HG03378 (cell line): ENCODE results near the gene DKKL1.
A peak's percentile ranks its signal among the peaks of the same experiment; 100 is the strongest.
"Not testable (repeated sequence)": the region's sequence is repeated elsewhere in the genome, so short reads cannot be mapped to it uniquely, and the experiment has no call there.

Experiments
- ATAC-seq: cut with Tn5 transposase; IDR thresholded peaks from one replicate; pipeline ENCODE4 v1.9.1; 2021; ENCODE audit warnings: mild to moderate bottlenecking, moderate library complexity; ENCODE audit not compliant: unreplicated experiment

The DKKL1 gene

DNA sequence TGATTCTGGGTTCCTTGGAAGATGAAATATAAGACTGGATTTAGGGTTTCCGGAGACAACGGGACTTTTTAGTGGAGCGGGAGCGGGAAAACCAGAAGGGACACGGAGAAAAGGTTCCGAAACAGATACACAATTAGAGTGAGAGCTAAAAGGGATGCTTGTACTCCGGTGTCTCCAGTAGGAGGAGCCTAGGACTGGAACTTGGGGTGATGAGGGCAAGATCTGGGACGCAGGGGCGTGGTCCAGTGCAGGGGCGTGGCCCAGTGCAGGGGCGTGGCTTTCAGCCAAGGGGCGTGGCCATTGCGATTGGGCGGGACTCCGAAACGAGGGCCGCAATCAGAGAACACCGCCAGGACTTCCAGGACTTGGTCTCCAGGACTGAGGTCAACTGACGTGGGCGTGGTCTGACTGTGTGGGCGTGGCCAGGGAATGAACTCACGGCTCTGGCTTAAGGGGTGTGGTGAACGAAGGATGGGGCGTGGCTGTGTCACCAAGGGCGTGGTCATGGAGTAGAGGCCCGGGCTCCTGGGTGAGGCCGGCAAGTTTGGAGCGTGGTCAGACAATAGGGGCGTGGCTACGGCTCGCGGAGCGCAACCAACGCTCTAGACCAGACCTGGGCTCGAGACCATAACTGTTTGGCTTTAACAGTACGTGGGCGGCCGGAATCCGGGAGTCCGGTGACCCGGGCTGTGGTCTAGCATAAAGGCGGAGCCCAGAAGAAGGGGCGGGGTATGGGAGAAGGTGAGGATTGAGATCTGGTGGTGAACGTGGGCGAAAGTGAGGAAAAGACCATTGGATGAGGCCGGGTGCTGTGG is at the start of gene DKKL1:
DKKL1 (plus strand) TSS at position 610 of the 815 bp plus-strand sequence; CDS start at position 732, 122 bp downstream.
- ATAC-seq, result no peak

DNA sequence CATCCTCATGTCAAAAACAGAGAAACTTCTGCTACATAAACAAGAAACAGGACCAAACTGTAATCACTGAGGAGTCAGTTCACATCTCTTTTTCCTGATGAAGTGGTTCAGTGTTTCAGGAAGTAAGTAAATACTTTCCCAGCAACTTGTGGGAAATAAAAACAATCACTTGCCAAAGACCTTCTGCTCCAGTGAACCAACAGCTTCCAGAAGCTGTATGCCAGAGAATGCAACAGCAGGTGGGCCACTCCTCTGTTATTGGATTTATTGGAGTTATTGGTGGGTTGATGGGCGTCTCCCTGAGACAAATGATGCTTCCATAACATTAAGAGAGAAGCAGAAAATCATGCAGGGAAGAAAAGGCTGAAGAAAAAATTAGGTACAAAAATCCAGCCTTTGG is 48.6 kb upstream of the DKKL1 start:
- no peak for ATAC-seq

DNA sequence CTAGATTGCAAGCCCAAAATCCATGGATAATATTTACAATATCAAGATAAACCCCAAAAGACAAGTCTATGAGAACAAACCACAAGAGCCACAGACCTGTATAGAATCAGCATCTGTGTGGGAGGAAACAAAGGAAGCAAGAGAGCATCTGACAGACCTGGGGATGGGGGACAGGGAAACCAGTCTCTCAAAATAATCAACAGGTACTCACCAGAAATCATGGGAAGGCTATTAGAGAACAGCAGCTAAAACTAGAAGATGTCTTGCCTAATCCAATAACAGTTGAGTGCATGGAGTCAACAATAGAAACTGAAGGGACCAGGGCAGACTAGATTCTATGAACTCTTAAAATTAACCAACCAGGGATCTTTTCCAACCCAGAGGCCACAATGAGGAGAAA is 47.4 kb upstream of the DKKL1 start:
- no peak for ATAC-seq

DNA sequence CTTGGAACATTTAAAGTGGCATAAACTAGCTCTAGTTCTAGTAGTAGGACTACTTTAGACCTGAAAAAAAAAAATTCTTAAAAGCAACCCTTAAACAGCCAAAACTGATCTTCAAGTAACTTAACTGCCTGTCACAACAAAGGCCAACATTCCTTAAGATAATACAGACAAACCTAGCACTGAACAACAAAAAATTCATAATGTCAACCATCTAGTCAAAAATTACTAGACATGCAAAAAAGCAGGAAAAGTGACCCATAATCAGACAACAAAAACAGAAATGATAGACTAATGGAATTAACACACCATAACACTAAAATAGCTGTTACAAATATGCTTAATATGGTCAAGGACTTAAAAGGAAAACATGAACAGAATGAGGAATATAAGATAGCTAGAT is 45.4 kb upstream of the DKKL1 start:
- no peak for ATAC-seq

DNA sequence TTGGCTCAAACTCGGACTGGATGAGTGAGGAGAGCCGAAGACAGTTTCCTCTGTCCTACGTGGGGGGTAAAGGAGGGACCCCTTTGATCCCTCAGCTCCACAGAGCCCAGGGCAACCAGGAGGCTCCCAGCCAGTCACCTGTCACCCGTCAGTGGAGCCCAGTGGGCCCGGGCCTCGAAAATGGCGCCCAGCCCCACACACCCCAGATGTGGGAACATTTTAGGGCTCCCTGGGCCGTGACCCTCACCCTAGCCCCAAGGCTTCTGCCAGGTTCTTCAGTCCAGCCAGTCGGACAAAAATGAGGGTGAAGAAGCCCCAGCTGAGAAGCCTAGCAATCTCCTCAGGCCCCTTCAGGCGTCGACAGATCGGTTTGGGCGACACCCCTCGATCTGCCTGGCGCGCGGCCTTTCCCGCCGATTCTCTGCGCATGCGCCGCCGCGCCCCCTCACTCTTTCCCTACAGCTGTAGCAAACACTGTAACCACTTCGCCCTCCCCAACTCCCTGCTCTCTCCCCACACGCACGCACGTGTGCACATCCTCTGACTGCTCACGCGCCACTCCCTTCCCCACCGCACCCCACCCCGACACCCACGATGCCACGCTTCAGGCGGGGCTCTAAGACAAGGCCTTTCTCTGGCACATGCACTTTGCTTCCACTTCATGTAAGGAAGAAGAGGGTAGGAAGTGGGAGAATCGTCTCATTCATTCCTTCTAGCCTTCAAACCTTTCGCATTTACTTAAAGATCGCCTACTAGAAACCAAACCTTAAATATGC is 38.7 kb upstream of the DKKL1 start, which contains the start of gene SLC6A16:
SLC6A16 (minus strand) TSS at position 391 of the 776 bp plus-strand sequence. CDS start 13,844 bp downstream, outside the sequence.
- no peak for ATAC-seq

DNA sequence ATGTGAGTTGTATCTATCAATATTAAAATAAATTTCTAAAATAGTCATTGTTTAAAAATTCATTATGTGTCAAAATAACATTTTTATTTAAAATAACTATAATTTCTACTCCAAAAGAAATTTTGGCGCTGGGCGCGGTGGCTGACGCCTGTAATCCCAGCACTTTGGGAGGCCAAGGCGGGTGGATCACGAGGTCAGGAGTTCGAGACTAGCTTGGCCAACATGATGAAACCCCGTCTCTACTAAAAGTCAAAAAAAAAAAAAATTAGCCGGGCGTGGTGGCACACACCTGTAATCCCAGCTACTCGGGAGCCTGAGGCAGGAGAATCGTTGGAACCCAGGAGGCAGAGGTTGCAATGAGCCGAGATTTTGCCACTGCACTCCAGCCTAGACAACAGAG is 37.9 kb upstream of the DKKL1 start:
- not testable (repeated sequence) for ATAC-seq

DNA sequence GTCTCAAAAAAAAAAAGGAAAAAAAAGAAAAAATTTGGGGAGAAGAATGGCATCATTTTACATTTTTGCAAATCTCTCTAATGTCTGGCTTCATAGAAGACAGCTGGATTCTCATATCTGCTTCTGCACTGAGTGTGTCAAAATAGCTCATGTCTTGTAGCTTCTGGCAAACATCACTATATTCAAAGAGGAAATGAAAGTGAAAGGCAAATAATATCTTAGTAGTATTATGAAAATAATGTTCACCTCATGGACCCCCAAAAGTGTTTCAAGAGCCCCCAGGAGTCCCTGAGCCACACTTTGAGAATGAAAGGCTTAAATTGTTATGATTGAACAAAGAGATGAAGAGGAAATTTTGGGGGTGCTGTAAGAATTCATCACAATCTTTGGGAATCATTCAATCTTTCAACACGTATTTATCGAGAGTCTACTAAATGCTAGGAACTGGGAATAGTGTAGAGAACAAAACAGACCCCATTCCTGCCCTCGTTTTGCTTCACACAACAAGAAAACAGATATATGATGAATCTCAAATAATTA is 37.4 kb upstream of the DKKL1 start:
- ATAC-seq, result no peak

DNA sequence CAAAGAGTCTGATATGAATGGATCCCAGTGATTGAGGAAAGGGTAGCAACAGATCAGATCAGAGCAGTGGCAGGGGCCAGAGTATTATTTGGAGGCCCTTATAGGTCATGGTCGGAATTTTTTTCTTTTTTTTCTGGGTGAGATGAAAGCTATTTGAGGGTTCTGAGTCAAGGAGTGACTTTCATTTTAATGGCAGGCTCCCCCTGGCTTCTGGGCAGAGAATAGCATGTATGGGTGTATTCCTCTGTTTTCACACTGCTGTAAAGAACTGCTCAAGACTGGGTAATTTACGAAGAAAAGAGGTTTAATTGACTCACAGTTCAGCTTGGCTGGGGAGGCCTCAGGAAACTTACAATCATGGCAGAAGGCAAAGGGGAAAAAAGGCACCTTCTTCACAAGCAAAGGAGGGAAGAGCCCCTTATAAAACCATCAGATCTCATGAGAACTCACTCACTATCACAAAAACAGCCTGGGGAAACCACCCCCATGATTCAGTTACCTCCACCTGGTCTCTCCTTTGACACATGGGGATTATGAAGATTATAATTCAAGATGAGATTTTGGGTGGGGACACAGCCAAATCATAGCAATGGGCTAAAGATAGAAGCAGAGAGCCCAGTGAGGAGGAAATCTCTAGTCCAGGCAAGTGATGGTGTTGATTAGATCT is 35.7 kb upstream of the DKKL1 start:
- ATAC-seq, result no peak

DNA sequence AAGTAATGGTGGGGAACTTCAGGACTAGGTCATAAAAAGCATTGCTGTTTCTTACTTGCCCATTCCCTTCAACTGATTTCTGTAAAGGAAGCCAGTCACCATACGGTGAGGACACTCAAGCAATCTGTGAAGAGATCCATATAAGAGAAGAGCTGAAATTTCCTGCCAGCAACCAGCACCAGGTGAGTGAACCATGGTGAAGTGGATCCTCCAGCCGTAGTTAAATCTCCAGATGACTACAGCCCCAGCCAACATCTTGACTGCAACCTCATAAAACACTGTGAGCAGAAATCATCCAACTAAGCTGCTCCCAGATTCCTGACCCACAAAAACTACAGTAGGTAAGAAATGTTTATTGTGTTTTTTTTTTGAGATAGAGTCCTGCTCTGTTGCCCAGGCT is 34.9 kb upstream of the DKKL1 start:
- ATAC-seq, result no peak

DNA sequence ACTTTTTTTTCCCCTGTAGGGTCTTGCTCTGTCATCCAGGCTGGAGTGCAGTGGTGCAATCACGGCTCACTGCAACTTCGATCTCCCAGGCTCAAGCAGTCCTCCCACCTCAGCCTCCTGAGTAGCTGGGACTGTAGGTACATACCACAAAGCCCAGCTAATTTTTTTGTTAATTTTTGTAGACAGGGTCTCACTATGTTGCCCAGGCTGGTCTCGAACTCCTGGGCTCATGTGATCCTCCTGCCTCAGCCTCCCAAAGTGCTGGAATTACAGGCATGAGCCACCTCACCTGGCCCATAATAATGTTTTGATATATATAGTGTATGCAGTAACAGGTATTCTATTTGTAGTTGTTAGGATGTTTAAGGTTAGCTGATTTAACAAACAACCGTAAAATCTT is 32.5 kb upstream of the DKKL1 start:
- not testable (repeated sequence) for ATAC-seq

DNA sequence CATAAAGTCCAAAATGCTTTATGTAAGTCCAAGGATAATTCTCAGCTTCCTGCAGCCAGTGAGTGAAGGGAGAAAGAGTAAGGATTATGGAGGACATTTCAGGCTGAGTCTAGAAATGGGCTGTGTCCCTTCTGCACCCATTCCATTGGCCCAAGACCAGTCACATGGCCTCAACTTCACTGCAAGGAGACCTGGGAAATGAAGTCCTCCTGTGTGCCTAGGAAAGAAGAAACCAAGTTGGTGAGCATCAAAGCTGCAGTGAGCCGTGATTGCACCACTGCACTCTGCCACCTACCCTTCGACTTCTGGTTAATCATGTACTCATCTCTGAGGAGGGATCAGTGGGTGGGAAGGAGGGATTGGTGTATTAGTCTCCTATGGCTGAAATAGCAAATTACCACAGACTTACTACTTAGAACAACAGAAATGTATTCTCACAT is 32.0 kb upstream of the DKKL1 start:
- peak; percentile 38 for ATAC-seq

DNA sequence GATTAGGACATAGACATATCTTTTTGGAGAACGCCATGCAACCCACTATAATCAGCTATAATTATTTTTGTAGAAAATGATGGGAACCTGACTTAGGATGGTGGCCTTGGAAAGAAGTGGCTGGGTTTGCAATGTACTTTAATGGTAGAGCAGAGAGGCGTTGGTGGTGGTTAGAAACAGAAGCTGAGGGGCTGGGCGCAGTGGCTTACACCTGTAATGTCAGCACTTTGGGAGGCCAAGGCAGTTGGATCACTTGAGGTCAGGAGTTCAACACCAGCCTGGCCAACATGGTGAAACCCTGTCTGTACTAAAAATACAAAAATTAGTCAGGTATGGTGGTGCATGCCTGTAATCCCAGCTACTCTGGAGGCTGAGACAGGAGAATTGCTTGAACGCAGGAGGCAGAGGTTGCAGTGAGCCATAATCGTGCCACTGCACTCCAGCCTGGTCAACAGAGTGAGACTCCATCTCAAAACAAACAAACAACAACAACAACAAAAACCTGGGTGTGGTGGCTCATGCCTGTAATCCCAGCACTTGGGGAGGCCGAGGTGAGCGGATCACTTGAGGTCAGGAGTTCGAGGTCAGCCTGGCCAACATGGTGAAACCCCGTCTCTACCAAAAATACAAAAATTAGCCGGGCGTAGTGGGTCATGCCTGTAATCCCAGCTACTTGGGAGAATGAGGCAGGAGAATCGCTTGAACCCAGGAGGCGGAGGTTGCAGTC is 30.8 kb upstream of the DKKL1 start:
- ATAC-seq, result not testable (repeated sequence)

DNA sequence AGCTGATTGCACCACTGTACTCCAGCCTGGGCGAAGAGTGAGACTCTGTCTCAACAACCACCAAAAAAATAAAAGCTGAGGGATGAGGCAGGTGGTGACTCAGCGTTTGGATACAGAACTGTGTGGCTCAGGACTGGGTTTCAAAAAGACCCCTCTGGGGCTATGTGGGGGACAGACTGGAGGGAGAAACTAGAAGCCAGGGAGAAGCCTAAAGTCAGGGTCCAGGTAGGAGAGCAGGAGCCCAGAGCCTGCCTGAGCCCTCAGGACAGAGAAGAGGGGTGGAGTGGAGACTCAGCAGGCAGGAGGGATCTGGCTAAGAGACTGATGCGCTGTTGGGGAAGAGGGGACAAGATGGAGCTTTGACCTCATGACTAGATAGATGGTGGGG is 30.3 kb upstream of the DKKL1 start:
- ATAC-seq, result peak; percentile 12

DNA sequence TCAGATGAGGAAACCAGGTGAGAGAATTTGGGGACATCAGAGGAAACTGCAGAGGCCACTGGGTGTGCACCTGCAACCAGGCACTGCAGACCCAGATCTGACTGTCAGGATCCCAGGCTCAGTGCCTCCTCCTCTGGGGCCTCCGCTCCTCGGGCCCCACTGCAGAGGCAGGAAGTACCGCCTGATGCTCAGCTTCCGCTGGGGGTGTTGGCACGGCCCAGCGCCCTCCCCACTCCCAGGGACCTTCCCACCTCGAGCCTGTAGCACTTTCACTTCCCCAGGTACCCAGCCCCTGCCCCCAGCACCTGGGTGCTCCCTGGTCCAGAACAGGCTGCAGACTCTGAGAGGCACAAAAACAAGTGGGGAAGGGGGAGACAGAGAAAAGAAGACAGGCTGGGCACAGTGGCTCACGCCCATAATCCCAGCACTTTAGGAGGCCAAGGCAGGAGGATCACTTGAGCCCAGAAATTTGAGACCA is 29.8 kb upstream of the DKKL1 start:
- peak; percentile 32 for ATAC-seq

DNA sequence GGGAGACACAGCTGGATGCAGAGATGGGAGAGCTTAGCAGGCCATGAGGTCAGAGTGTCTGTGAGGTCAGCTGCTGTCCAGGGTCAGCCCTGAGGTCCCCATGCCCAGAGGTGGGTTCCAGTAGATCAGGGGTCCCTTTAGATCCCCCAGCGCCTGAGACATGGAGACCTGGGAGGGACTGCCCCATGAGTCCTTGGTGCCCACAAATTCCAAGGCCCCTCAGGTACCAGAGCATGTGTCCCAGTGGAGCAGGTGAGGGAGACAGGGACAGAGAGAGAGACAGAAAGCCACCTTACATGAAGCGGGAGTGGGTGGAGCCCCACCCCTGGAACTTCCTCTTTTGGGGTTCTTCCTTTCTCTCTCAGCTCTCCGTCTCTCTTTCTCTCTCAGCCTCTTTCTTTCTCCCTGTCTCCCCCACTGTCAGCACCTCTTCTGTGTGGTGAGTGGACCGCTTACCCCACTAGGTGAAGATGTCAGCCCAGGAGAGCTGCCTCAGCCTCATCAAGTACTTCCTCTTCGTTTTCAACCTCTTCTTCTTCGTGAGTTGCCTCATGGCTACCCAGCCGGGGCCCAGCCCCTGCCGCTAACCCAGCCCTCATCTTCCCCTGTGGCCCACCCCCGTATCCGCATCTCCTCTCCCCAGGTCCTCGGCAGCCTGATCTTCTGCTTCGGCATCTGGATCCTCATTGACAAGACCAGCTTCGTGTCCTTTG is 28.4 kb upstream of the DKKL1 start, which contains the start of gene CD37:
CD37 (plus strand) TSS at position 336 of the 713 bp plus-strand sequence; CDS start at position 471, 135 bp downstream.
- ATAC-seq, result no peak

DNA sequence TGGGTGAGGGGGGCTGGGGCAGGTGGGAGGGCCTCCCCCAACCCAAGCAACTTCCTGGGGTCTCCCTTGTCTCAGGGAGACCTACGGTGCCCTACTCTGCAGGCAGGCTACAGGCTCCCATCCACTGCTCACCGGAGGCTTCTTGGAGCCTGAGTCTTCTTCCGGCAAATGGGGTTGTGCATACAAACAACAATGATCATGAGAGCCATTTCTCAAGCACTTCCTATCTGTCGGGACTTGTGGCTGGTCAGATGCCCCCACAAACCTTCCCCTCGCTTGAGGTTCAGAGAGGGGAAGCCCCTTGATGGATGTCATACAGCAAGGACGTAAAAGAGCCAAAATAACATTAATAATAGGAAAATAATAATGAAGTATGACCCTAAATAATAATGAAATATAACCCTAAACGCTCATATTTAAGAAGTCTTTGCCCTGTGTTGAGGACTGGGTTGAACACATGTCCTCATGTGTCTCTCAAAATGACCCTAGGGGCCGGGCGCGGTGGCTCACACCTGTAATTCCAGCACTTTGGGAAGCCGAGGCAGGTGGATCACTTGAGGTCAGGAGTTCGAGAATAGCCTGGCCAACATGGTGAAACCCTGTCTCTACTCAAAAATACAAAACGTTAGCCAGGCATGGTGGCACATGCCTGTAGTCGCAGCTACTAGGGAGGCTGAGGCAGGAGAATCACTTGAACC is 27.7 kb upstream of the DKKL1 start:
- ATAC-seq, result no peak

DNA sequence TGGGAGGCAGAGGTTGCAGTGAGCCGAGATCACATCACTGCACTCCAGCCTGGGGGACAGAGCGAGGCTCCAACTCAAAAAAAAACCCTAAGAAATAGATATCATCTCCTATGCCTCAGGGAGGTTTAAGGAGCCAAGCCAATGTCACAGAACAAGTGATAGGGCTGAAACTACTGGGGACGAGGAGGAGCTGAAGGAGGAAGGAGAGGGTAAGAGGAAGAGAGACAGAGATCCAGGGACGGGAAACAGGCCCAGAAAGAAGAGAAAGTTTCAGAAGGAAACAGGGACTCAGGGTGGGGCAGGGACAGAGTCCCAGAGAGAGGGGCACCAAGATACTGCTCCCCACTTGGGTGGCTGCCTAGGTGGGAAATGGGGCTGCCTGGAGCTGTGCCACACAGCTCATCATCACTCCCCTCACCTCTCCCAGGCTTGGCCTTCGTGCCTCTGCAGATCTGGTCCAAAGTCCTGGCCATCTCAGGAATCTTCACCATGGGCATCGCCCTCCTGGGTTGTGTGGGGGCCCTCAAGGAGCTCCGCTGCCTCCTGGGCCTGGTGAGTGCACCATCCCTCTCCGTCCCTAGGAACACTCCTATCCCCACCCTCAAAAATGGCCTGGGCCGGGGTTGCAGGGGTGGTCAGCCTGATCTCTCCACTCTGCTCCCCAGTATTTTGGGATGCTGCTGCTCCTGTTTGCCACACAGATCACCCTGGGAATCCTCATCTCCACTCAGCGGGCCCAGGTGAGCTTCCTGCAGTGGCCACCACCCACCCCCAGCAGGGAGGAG is 27.0 kb upstream of the DKKL1 start:
- no peak for ATAC-seq
